GM20000 (cell line): ENCODE data around the gene PGA5.

Source experiments
- DNase-seq: peaks from one replicate; pipeline ENCODE4 v3.0.0; 2012; ENCODE audit warnings: low spot score
- TF ChIP-seq, protein P1 (sequence below): IDR thresholded peaks from 2 replicates; pipeline ENCODE4 v1.5.1; 2012; ENCODE audit warnings: mild to moderate bottlenecking, control low read depth; ENCODE audit errors: extremely low read depth, missing control alignments

Gene PGA5

DNA sequence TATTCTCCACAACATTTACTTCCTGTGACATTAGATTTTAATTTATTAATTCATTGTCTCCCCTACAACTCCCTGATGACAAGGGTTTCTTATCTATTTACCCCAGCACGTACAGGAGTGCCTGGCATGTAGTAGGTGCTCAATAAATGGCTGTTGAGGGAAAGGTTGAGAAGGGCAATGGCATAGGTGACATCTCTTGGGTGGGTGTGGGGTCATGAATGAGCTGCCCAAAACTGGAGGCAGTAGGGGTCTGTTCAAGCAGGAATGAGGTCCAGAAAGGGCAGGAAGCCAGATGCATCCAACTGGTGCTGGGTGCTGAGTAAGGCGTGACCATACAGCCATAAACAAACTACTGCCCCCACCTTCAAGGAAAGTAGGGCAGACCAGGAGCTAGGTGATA is 51.4 kb downstream of the PGA5 start:
- DNase-seq: no peak
- TF ChIP-seq, protein P1, sequence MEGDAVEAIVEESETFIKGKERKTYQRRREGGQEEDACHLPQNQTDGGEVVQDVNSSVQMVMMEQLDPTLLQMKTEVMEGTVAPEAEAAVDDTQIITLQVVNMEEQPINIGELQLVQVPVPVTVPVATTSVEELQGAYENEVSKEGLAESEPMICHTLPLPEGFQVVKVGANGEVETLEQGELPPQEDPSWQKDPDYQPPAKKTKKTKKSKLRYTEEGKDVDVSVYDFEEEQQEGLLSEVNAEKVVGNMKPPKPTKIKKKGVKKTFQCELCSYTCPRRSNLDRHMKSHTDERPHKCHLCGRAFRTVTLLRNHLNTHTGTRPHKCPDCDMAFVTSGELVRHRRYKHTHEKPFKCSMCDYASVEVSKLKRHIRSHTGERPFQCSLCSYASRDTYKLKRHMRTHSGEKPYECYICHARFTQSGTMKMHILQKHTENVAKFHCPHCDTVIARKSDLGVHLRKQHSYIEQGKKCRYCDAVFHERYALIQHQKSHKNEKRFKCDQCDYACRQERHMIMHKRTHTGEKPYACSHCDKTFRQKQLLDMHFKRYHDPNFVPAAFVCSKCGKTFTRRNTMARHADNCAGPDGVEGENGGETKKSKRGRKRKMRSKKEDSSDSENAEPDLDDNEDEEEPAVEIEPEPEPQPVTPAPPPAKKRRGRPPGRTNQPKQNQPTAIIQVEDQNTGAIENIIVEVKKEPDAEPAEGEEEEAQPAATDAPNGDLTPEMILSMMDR: no peak

DNA sequence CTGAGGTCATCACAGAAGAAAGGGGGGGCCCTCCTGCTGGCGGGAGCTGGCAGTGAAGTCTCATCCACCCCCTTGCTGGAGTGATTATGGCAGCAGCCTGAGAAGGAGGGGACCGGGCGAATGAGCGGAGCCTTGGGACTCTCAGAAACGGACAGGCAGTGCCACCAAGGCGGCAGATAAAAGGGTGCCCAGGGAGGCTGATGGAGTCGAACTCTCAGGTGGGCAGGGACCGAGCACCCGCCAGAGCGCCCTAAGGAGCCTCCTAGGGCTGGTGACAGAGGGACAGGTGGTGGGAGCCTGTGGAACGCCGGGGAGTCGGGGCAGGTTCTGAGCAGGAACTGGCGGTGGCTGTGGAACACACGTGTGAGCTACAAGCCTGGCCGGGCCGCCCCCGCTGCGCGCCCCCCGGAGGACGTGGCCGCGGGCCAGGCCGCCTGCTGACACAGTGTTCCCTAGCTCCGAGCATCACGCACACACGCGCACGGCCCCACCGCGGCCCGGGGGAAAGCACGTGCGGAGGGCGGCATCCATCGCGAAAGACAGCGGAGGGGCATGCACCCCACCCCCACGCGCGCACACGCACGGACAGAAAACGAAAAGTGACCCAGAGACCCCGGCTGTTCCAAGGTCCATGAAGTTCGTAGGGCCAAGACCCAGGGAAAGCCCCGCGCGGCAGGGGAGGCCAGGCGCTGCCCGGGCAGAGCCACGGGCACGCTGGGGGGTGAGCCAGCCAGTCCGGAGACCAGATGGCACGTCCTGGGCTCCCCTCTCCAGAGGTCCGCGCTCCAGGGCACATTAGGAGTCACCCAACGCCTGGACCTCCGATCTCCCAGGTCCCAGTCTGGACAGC is 53.1 kb downstream of the PGA5 start:
- DNase-seq: peak; percentile 79
- TF ChIP-seq, protein P1: no peak

DNA sequence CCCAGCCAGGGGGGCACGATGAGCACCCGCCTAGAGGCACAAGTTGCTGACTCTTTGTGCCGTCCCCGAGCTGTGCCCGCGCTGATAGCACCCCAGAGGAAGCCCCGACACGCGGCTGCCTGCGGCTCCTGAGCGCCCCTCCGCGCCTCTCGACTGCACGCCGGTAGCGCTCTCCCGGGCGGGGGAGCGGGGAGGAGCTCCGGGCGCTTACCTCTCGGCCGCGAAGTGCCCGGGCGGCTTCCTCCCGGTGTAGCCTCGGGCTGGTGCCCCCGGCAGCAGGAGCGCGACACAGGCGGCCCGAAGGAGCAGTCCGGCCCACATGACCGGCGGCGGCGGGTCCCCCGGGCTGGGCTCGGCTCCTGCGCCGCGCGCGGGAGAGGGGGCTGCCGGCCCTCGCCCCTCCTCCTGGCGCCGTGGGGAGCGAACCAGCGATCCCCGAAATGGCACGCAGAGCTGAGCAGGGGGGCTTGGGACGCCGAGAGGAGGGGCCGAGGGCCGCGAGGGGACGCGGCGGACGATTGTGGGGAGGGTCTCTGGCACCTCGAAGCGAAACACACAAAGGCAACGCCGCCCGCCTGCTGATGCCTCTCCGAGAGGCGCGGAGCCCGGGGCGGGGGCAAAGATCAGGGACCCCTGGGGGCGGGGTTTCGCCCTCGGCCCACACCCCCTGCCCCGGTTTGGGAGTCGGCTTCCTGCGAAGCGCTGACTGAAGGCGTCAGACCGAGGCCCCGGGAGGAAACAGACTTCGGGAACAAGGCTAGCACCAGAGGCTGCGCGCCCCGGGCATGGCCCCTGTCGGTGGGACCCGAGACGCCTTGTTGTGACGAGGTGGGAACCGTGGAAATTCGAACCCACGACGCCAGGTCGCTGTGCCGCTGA is 54.0 kb downstream of the PGA5 start, which contains the start of gene VWCE:
Gene VWCE, minus strand, starts transcription at position 600 of the 879 bp plus-strand sequence. Its CDS starts 279 bp downstream, at position 321.
- TF ChIP-seq, protein P1: peak; percentile 80
- DNase-seq: peak; percentile 96

DNA sequence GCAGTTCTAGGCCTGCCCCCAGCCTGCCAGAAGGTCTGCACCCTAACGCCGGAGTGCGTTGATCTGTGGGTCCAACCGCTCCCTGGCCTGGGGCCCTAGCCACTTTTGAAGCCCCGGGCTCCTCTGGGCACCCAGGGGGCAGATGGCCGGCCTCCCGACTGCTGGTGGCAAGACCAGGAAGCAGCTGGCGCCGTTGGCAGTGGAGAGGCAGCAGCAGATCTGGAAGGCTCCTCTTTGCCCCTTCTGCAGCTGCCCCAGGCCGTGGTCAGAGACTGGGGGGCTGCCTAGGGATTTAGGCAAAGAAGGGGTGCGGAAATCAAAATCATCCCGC is 54.6 kb downstream of the PGA5 start:
- peak; percentile 18 for DNase-seq
- TF ChIP-seq, protein P1: no peak

DNA sequence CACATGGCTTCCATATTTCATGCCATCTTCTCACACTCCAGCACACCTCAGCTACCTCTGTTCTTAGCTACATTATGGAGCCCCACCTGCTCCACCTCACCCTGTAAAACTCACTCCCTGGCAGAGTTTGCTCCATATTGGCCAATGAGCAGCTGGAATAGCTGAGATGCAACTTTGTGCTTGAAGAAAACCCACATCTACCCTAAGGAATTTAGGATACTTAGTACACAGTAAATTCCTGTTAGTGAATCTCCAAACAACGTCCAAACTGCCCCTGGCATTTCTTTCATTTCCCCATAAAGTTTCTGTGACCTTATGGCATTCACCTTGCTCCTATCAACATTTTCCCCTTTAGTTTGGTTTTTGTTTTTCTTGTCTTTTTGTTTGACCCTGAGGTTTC is 56.4 kb downstream of the PGA5 start:
- TF ChIP-seq, protein P1: no peak
- DNase-seq: no peak

DNA sequence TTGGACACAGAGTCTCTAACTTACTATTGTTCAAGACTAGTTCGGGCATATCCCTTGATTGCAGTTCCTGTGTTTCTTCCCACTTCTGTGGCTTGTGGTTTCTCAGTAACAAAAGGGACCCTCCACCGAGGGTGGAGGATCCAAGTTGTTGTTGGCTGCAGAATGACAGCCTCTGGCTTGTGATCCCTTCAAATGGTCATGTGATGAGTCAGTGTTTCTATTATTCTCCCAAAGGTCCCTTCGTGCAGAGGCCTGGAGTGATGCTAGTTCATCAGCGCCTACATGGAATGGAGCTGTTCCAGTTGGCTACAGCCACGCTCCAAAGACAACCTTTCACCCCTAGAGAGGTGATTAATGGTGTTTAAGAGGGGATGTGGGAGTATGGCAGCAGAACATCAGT is 56.8 kb downstream of the PGA5 start:
- DNase-seq: no peak
- TF ChIP-seq, protein P1: no peak
